Measurements from ENCODE around the gene TACC2.

The TACC2 gene

DNA sequence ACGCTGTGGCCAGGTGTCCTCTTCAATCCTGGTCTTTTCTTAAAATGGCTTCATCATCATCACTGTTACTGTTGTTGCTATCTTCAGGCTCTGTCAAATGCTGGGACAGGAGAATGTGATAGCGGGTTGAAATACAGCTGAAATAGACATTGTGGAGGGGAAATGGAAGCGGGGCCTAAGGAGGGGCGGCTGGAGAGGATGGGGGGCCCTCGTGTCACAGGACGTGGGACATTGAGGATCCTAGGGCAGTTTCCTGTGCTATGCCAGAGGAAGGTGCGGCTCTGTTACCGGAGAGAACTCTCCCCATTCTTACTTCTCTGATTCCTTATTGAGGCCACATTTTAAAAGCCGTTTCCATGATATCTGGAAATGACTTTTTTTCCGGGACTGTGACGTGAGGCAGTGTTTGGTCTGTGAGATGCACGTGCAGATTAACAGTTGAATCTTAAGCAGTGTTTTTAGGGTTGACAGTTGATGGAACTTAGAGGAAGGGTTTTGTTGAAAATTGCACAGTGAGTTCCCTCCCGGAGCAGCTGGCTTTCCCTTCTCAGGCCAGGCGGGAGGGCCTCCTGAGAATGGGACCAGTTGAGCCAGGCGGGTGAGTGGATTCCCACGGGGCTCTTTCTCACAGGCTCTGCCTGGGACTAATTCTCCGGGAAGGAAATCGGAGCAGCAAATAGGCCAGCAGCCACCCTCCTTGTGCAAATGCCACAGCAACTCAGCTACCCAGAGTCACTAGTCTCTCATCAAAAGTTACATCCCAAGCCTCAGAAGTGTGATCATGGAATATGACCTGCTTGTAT, 125.2 kb downstream of the TACC2 start:
- H3K36me3 ChIP-seq (ENCODE audit: insufficient read depth), result no peaks in the 10 kb centered on the region
- H3K4me2 ChIP-seq, result no peak overlapping the region
- no peaks in the 10 kb centered on the region for H3K79me2 ChIP-seq (ENCODE audit: insufficient read depth, low read depth)
- no peak overlapping the region for H3K27ac ChIP-seq
- no peak overlapping the region for H3K4me3 ChIP-seq (IDR thresholded peaks at IDR 0.05; ENCODE audit: insufficient read depth, low read depth, low read length)
- H4K20me1 ChIP-seq (ENCODE audit: insufficient read depth), result no peaks in the 10 kb centered on the region
- TF ChIP-seq, protein P1, sequence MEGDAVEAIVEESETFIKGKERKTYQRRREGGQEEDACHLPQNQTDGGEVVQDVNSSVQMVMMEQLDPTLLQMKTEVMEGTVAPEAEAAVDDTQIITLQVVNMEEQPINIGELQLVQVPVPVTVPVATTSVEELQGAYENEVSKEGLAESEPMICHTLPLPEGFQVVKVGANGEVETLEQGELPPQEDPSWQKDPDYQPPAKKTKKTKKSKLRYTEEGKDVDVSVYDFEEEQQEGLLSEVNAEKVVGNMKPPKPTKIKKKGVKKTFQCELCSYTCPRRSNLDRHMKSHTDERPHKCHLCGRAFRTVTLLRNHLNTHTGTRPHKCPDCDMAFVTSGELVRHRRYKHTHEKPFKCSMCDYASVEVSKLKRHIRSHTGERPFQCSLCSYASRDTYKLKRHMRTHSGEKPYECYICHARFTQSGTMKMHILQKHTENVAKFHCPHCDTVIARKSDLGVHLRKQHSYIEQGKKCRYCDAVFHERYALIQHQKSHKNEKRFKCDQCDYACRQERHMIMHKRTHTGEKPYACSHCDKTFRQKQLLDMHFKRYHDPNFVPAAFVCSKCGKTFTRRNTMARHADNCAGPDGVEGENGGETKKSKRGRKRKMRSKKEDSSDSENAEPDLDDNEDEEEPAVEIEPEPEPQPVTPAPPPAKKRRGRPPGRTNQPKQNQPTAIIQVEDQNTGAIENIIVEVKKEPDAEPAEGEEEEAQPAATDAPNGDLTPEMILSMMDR (conservative IDR thresholded peaks at IDR 0.05; ENCODE audit: low read depth, low read length), result no peak
- H2AFZ ChIP-seq (ENCODE audit: low read depth), result no peak overlapping the region
- H3K27me3 ChIP-seq (ENCODE audit: insufficient read depth, low read depth), result no peaks in the 10 kb centered on the region
- no peaks in the 10 kb centered on the region for H3K4me1 ChIP-seq (ENCODE audit: low read depth, poor library complexity, severe bottlenecking)
- H3K9ac ChIP-seq, result no peak overlapping the region

DNA sequence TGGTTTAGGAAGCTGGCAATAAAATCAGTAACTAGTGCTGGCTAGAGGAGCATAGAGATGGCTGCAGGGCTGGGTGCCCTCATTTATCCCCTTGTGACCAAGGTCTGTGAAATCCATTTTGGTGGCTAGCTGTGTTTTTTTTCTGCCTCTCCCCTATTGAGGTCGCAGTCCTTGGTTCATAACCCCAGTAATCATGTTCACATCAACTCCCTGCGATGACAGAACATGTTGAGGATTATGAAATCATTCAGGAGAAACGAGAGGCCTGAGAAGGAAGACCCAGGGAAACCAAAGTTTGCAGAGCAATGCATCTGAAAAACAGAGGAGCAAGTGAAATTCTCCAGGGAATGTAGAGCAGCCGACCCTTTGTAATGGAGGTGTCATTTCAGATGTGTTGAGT, 126.9 kb downstream of the TACC2 start:
- H2AFZ ChIP-seq (ENCODE audit: low read depth), result no peak overlapping the region
- no peak overlapping the region for H3K27ac ChIP-seq
- no peaks in the 10 kb centered on the region for H3K4me1 ChIP-seq (ENCODE audit: low read depth, poor library complexity, severe bottlenecking)
- H3K9ac ChIP-seq, result no peak overlapping the region
- H3K27me3 ChIP-seq (ENCODE audit: insufficient read depth, low read depth), result no peaks in the 10 kb centered on the region
- no peaks in the 10 kb centered on the region for H3K36me3 ChIP-seq (ENCODE audit: insufficient read depth)
- H3K4me2 ChIP-seq, result no peak overlapping the region
- TF ChIP-seq, protein P1 (conservative IDR thresholded peaks at IDR 0.05; ENCODE audit: low read depth, low read length), result no peak
- no peak overlapping the region for H3K4me3 ChIP-seq (IDR thresholded peaks at IDR 0.05; ENCODE audit: insufficient read depth, low read depth, low read length)
- H4K20me1 ChIP-seq (ENCODE audit: insufficient read depth), result no peaks in the 10 kb centered on the region
- H3K79me2 ChIP-seq (ENCODE audit: insufficient read depth, low read depth), result no peaks in the 10 kb centered on the region

DNA sequence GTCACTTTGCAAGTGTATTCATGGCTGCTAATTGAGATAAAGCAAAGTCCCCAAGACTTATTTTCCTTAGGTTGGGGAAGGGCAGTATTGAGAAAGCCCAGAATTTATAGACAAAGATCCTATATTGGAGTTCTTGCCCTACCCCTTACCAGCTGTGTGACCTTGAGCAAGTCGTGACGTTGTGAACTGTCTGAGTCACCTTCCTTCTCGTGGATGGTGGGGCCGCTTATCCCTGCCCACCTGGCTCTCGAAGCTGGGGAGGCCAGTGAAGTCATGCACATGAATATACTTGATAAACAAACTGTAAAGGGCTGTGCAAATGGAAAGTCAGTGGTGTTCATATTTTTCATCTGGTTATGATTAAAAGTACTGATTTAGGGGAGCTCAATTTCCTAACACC, 127.4 kb downstream of the TACC2 start:
- no peak overlapping the region for H3K9ac ChIP-seq
- H2AFZ ChIP-seq (ENCODE audit: low read depth), result no peak overlapping the region
- H3K27me3 ChIP-seq (ENCODE audit: insufficient read depth, low read depth), result no peaks in the 10 kb centered on the region
- TF ChIP-seq, protein P1 (conservative IDR thresholded peaks at IDR 0.05; ENCODE audit: low read depth, low read length), result no peak
- no peak overlapping the region for H3K4me3 ChIP-seq (IDR thresholded peaks at IDR 0.05; ENCODE audit: insufficient read depth, low read depth, low read length)
- no peak overlapping the region for H3K27ac ChIP-seq
- H4K20me1 ChIP-seq (ENCODE audit: insufficient read depth), result no peaks in the 10 kb centered on the region
- no peaks in the 10 kb centered on the region for H3K79me2 ChIP-seq (ENCODE audit: insufficient read depth, low read depth)
- H3K36me3 ChIP-seq (ENCODE audit: insufficient read depth), result no peaks in the 10 kb centered on the region
- no peak overlapping the region for H3K4me2 ChIP-seq
- H3K4me1 ChIP-seq (ENCODE audit: low read depth, poor library complexity, severe bottlenecking), result no peaks in the 10 kb centered on the region

DNA sequence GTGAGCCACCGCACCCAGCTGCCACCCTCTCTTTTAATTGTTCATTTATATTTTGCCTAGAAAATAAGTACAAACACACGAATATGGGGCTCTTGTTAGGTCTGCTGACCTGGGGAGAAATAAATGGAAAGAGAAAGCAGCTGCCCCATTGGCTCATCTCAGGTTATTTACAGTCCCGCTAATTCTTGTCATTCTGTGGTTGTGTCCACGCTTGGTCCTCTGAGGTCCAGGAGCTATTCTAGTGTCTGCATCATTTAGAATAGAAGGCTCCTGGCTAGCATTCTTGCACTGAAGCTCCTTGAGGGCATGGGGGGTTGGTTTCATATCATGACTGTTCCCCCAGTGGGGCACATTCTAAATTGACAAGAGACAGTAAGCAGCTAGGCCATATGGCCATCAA, 128.5 kb downstream of the TACC2 start:
- Histone ChIP-seq H3K27ac (no peak overlapping the region), H3K9ac (no peak overlapping the region), H4K20me1 (ENCODE audit: insufficient read depth) (no peaks in the 10 kb centered on the region), H2AFZ (ENCODE audit: low read depth) (no peak overlapping the region), H3K27me3 (ENCODE audit: insufficient read depth, low read depth) (no peaks in the 10 kb centered on the region), H3K4me3 (IDR thresholded peaks at IDR 0.05; ENCODE audit: insufficient read depth, low read depth, low read length) (no peak overlapping the region), H3K36me3 (ENCODE audit: insufficient read depth) (no peaks in the 10 kb centered on the region), H3K4me1 (ENCODE audit: low read depth, poor library complexity, severe bottlenecking) (no peaks in the 10 kb centered on the region), H3K4me2 (no peak overlapping the region), H3K79me2 (ENCODE audit: insufficient read depth, low read depth) (no peaks in the 10 kb centered on the region)
- TF ChIP-seq, protein P1 (conservative IDR thresholded peaks at IDR 0.05; ENCODE audit: low read depth, low read length), result no peak
